GM23248 (cell line): ENCODE measurements around the gene SLC6A18. TPM values are rescaled to one million over a fixed set of nuclear protein-coding genes. Genes with fewer than 3 reads are reported as not detected.

Source experiments
- DNase-seq: peaks from one replicate; pipeline ENCODE4 v3.0.0-alpha.2; 2015
- H2AFZ ChIP-seq: fragments of 200-600 bp; sonication (generic); 2 replicates; pipeline ENCODE4 v1.6.1; 2016; ENCODE audit warnings: antibody characterized with exemption
- H3F3A ChIP-seq: fragments of 200-600 bp; sonication (generic); 2 replicates; pipeline ENCODE4 v1.6.1; 2016; ENCODE audit warnings: mild to moderate bottlenecking, antibody characterized with exemption, mixed run types; ENCODE audit not compliant: insufficient read depth
- H3K27ac ChIP-seq: fragments of 200-600 bp; sonication (generic); 2 replicates; pipeline ENCODE4 v1.5.1; 2016; ENCODE audit warnings: mild to moderate bottlenecking
- H3K27me3 ChIP-seq: fragments of 200-600 bp; sonication (generic); replicated peaks from 2 replicates; pipeline ENCODE4 v1.6.1; 2016; ENCODE audit warnings: mild to moderate bottlenecking; ENCODE audit not compliant: insufficient read depth
- H3K36me3 ChIP-seq: fragments of 200-600 bp; sonication (generic); 2 replicates; pipeline ENCODE4 v1.6.1; 2016; ENCODE audit warnings: low read depth, mild to moderate bottlenecking
- H3K4me1 ChIP-seq: fragments of 200-600 bp; sonication (generic); 2 replicates; pipeline ENCODE4 v1.6.1; 2016; ENCODE audit warnings: mild to moderate bottlenecking; ENCODE audit not compliant: insufficient read depth
- H3K4me2 ChIP-seq: fragments of 200-600 bp; sonication (generic); one replicate; pipeline ENCODE4 v1.6.1; 2016; ENCODE audit warnings: mild to moderate bottlenecking; ENCODE audit not compliant: unreplicated experiment
- H3K4me3 ChIP-seq: fragments of 200-600 bp; sonication (generic); 2 replicates; pipeline ENCODE4 v1.5.1; 2016; ENCODE audit warnings: mild to moderate bottlenecking
- H3K79me2 ChIP-seq: fragments of 200-600 bp; sonication (generic); 2 replicates; pipeline ENCODE4 v1.6.1; 2016; ENCODE audit warnings: mild to moderate bottlenecking; ENCODE audit not compliant: insufficient read depth
- H3K9ac ChIP-seq: fragments of 200-600 bp; sonication (generic); 2 replicates; pipeline ENCODE4 v1.6.1; 2016; ENCODE audit warnings: mild to moderate bottlenecking
- H3K9me2 ChIP-seq: fragments of 200-600 bp; sonication (generic); 2 replicates; pipeline ENCODE4 v1.6.1; 2016; ENCODE audit warnings: mixed run types, mild to moderate bottlenecking, moderate library complexity; ENCODE audit not compliant: insufficient read depth
- H3K9me3 ChIP-seq: fragments of 200-600 bp; sonication (generic); one replicate; pipeline ENCODE4 v1.6.1; 2017; ENCODE audit warnings: low read depth
- H4K20me1 ChIP-seq: fragments of 200-600 bp; sonication (generic); 2 replicates; pipeline ENCODE4 v1.6.0; 2016; ENCODE audit not compliant: insufficient read depth
- EZH2 ChIP-seq: fragments of 200-600 bp; sonication (generic); IDR thresholded peaks from 2 replicates; pipeline ENCODE4 v1.6.1; 2018; ENCODE audit warnings: antibody characterized with exemption, mild to moderate bottlenecking; ENCODE audit not compliant: insufficient read depth, poor library complexity, severe bottlenecking
- EZH2phosphoT487 ChIP-seq: fragments of 200-600 bp; sonication (generic); IDR thresholded peaks from 2 replicates; pipeline ENCODE4 v1.6.1; 2018; ENCODE audit warnings: antibody characterized with exemption, moderate library complexity, mild to moderate bottlenecking, low read depth; ENCODE audit not compliant: insufficient read depth
- WGBS, 2 experiments: methylation state at CpG; one replicate each; pipeline ENCODE4 v1.1.6; 2015 to 2017; ENCODE audit warnings: low lambda C conversion rate in 2 of 2, low coverage in 1 of 2; ENCODE audit errors: missing lambda C conversion rate in 2 of 2; 5-methylcytosine and 5-hydroxymethylcytosine counted together
- in situ Hi-C: fragments of 300-500 bp; cut with MboI; formaldehyde crosslinking; loops from 2 replicates; pipeline ENCODE4 v1.15.0; 2020
- polyA plus RNA-seq: library from polyadenylated mRNA; unstranded; fragments of >200 nt; fragmentation: Nextera tagmentation; extraction: Ambion mirVana; gene quantifications from 2 replicates; pipeline ENCODE4 v1.2.1, GENCODE V29; 2016
- total RNA-seq: library from RNA; depleted of rRNA; stranded (reverse); fragments of >200 nt; shearing (Covaris generic); gene quantifications from 2 replicates; pipeline ENCODE4 v1.2.3, GENCODE V29; 2014

Gene SLC6A18
- total and polyA plus RNA-seq, 2 experiments from 2014 or later: not detected

DNA sequence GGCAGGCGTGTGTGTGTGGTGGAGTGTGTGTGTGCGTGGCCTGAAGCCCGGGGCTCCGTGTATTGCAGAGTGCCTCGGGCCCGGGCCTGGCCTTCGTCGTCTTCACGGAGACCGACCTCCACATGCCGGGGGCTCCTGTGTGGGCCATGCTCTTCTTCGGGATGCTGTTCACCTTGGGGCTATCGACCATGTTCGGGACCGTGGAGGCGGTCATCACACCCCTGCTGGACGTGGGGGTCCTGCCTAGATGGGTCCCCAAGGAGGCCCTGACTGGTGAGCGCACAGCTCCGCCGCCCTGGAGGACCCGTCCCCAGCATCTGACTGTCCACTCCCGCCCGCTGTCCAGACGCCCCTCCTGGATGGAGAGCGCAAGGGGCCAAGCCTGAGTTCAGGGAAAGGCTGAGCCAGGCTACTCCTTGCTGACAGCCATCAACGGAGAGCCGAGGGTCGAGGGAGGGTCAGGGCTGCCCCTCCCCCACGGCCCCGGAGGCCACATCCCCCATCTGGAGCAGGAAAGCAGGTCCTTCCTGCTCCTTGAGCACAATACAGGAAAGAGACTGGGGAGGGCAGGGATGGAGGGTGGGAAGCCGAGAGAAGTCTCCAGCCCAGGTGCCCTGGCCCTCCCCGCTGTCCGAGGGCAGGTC lies 18.4 kb downstream of the SLC6A18 start:
- Histone ChIP-seq H3K4me3 (no peak overlapping the region), H3K9me2 (no peaks in the 10 kb centered on the region), H3K4me2 (no peak overlapping the region), H3K27ac (no peak overlapping the region), H3F3A (no peaks in the 10 kb centered on the region), H2AFZ (no peak overlapping the region), H3K79me2 (no peaks in the 10 kb centered on the region), H3K9me3 (no peaks in the 10 kb centered on the region), H3K4me1 (no peaks in the 10 kb centered on the region), H4K20me1 (no peaks in the 10 kb centered on the region), H3K27me3 (no peaks in the 10 kb centered on the region), H3K36me3 (no peaks in the 10 kb centered on the region), H3K9ac (no peak overlapping the region)
- TF ChIP-seq EZH2 (no peak), EZH2phosphoT487 (no peak)
- in situ Hi-C loops: no loop called here
- DNase-seq: no peak
- 25 to 28% methylated on average over 31 to 32 of the region's 33 CpGs for WGBS, 2 experiments

DNA sequence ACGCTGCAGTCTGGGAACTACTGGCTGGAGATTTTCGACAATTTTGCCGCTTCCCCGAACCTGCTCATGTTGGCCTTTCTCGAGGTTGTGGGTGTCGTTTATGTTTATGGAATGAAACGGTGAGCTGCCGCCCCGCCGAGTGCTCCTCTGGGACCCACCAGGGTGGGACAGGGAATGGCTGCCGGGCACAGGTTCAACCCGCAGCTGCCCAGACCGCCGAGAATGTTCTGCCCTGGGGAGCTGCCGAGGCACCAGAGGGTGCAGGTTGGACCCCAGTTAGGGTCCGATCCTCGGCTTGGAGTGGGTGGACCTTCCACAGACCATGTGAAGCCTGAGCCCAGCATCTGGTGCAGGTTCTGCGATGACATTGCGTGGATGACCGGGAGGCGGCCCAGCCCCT lies 19.1 kb downstream of the SLC6A18 start:
- Histone ChIP-seq H3F3A (no peaks in the 10 kb centered on the region), H3K36me3 (no peaks in the 10 kb centered on the region), H3K4me2 (no peak overlapping the region), H4K20me1 (no peaks in the 10 kb centered on the region), H3K9me3 (no peaks in the 10 kb centered on the region), H3K27me3 (no peaks in the 10 kb centered on the region), H3K9me2 (no peaks in the 10 kb centered on the region), H3K79me2 (no peaks in the 10 kb centered on the region), H3K4me1 (no peaks in the 10 kb centered on the region), H3K4me3 (no peak overlapping the region), H3K27ac (no peak overlapping the region), H3K9ac (no peak overlapping the region), H2AFZ (no peak overlapping the region)
- WGBS, 2 experiments: 51 to 66% methylated on average over 21 of the region's 21 CpGs
- DNase-seq: no peak
- TF ChIP-seq EZH2phosphoT487 (no peak), EZH2 (no peak)
- in situ Hi-C loops: no loop called here

DNA sequence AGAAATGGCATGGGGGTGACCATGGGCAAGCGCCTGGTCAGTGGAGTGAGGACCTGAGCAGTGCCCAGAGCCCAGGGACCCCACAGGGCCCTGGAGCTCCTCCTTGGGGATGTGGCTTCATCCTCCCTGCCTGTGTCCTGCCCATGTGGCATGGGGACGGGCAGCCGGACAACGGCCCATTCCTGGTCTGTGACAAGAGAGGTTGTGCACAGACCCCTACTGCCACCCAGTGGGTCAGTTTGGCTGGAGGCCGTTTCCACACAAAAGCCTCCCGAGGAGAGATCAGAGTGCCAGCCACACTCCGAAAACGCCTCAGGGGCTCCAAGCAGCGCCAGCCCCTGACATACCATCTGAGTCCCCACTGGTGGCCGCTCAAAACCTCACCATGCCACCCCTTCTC lies 19.8 kb downstream of the SLC6A18 start:
- WGBS, 2 experiments: 39 to 40% methylated on average over 10 of the region's 10 CpGs
- TF ChIP-seq EZH2 (no peak), EZH2phosphoT487 (no peak)
- Histone ChIP-seq H3K9ac (no peak overlapping the region), H3K79me2 (no peaks in the 10 kb centered on the region), H3K36me3 (no peaks in the 10 kb centered on the region), H3K27me3 (no peaks in the 10 kb centered on the region), H3K4me3 (no peak overlapping the region), H3K4me1 (no peaks in the 10 kb centered on the region), H4K20me1 (no peaks in the 10 kb centered on the region), H2AFZ (no peak overlapping the region), H3K9me2 (no peaks in the 10 kb centered on the region), H3K27ac (no peak overlapping the region), H3K9me3 (no peaks in the 10 kb centered on the region), H3K4me2 (no peak overlapping the region), H3F3A (no peaks in the 10 kb centered on the region)
- in situ Hi-C loops: no loop called here
- no peak for DNase-seq

DNA sequence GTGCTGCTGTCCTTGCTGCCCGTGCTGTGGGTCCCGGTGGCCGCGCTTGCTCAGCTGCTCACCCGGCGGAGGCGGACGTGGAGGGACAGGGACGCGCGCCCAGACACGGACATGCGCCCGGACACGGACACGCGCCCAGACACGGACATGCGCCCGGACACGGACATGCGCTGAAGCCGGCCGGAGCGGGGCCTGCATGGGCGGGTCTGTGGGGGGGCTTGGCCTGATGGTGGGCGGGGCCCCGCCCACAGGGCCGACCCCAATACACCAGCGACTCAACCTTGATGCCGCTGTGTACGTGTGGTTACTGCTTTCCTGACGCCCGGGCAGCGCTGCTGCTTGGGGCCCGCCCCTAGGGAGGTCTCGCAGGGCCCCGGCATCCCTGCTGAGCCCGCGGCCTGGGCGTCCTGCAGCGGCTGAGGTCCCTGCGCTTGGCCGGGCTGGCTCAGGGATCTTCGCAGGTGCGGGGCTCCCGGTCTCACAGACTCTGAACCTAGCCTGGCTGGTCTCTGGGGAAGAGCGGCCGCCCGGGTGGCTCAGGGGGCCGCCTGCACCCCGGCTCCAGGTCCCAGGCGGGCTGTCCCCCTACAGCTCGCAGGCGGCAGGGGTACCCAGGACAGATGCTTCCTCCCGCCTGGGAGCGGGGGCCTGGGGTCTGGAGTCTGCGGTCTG lies 20.9 kb downstream of the SLC6A18 start:
- H3F3A ChIP-seq: no peaks in the 10 kb centered on the region
- H3K9me3 ChIP-seq: no peaks in the 10 kb centered on the region
- TF ChIP-seq EZH2phosphoT487: no peak
- TF ChIP-seq EZH2: no peak
- H3K27ac ChIP-seq: no peak overlapping the region
- no peaks in the 10 kb centered on the region for H3K27me3 ChIP-seq
- no peak for DNase-seq
- H4K20me1 ChIP-seq: no peaks in the 10 kb centered on the region
- in situ Hi-C loops: no loop called here
- 49 to 54% methylated on average over 24 to 53 of the region's 58 CpGs for WGBS, 2 experiments
- H3K4me3 ChIP-seq: no peak overlapping the region
- no peaks in the 10 kb centered on the region for H3K36me3 ChIP-seq
- H3K4me1 ChIP-seq: no peaks in the 10 kb centered on the region
- no peaks in the 10 kb centered on the region for H3K9me2 ChIP-seq
- no peaks in the 10 kb centered on the region for H3K79me2 ChIP-seq
- H3K4me2 ChIP-seq: no peak overlapping the region
- H2AFZ ChIP-seq: no peak overlapping the region
- no peak overlapping the region for H3K9ac ChIP-seq
